Measurements from ENCODE around the gene EXOSC5.
"Not testable (repeated sequence)": the region's sequence is repeated elsewhere in the genome, so short reads cannot be mapped to it uniquely, and the experiment has no call there.

Gene EXOSC5

GRCh38 chr19:41397086-41398049 is at the start of gene EXOSC5, which contains the start of gene BCKDHA:
EXOSC5 (minus strand) TSS chr19:41397359; CDS start chr19:41397328, 31 bp downstream.
BCKDHA (plus strand) TSS chr19:41397818; CDS start chr19:41397828, 10 bp downstream.
- DNase-seq (ENCODE audit: low read depth) = peak; percentile 98

GRCh38 chr19:41445575-41445974 is 48.4 kb upstream of the EXOSC5 start:
- no peak for DNase-seq (ENCODE audit: low read depth)

- DNase-seq (ENCODE audit: low read depth) = no peak
These were observed 46.8 kb upstream of the EXOSC5 start for GRCh38 chr19:41443813-41444455.

DNA sequence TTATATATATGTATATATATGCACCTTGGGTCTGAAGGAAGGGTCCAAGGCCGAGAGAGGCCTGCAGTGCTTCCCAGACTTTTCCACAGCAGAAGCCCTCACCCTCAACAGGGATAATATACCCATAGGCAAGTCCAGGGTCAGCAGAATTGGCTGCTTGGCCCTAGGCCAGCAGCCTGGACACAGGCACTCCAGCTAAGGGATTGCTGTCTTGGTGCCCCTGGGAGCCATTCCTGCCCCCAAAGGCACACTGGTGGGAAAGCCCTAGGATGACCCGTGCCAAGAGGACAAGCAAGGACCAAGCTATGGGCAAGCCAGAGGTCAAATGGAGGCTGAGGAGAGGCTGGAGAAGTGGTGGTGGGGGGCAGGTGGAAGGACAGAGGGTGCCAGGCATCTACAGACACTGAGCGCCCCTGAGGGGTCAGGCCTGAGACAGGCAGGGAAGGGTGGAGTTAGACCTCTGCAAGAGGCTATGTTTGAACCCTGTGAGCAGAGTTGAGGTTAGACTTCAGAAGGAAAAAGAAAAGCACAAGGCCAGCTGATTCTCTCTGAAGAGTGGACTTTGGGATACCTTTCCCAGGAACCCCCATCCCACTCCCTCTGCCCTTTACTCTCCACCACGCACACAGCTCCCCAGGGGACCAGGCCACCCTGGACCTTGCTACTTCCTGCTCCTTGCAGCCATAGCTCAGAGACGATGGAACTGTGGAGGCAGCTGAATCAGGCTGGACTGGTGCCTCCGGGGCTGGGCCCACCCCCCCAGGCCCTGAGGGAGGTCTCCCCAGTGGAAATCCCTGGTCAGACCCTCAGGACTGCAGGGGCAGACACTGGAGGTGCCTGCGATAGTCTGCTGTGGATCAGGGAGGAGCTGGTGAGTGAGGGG is 45.6 kb upstream of the EXOSC5 start, which contains the start of gene ERICH4:
Gene ERICH4, plus strand, starts transcription at position 684 of the 883 bp plus-strand sequence. Its CDS starts 14 bp downstream, at position 698.
- DNase-seq (ENCODE audit: low read depth) = no peak

- no peak for DNase-seq (ENCODE audit: low read depth)
These were observed 44.3 kb upstream of the EXOSC5 start for GRCh38 chr19:41441321-41441945.

GRCh38 chr19:41439441-41440222 is 42.5 kb upstream of the EXOSC5 start, which contains the start of gene DMAC2:
DMAC2 (minus strand) TSS chr19:41439912; CDS start chr19:41439899, 13 bp downstream.
- DNase-seq (ENCODE audit: low read depth) = peak; percentile 96

GRCh38 chr19:41437944-41438574 is 40.9 kb upstream of the EXOSC5 start:
- no peak for DNase-seq (ENCODE audit: low read depth)

DNA sequence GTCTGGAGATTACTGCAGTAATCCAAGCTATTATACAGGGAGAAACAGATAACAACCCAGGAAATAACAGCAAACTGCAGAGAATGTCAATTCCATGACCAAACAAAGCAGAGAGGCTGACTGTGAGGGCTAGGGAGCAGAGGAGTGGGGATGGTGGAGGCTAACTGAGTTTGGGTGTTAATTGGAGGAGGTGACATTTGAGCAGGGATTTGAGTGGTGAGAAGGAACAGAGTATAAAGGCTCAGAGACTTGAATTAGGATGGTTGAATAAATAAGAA is 39.5 kb upstream of the EXOSC5 start:
- DNase-seq (ENCODE audit: low read depth) = no peak

- DNase-seq (ENCODE audit: low read depth) = no peak
These were observed 38.9 kb upstream of the EXOSC5 start for GRCh38 chr19:41435936-41436673.

DNA sequence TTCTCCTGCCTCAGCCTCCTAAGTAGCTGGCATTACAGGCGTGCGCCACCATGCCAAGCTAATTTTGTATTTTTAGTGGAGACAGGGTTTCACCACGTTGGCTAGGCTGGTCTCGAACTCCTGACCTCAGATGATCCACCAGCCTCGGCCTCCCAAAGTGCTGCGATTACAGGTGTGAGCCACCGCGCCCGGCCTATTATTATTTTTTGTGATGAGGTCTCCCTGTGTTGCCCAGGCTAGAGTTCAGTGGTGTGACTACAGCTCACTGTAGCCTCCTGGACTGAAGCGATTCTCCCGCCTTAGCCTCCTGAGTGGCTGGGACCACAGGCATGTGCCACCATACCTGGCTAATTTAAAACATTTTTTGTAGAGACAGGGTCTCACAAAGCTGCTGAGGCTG is 38.2 kb upstream of the EXOSC5 start:
- not testable (repeated sequence) for DNase-seq (ENCODE audit: low read depth)

- DNase-seq (ENCODE audit: low read depth) = no peak
These were observed 37.3 kb upstream of the EXOSC5 start for GRCh38 chr19:41434450-41434849.

DNA sequence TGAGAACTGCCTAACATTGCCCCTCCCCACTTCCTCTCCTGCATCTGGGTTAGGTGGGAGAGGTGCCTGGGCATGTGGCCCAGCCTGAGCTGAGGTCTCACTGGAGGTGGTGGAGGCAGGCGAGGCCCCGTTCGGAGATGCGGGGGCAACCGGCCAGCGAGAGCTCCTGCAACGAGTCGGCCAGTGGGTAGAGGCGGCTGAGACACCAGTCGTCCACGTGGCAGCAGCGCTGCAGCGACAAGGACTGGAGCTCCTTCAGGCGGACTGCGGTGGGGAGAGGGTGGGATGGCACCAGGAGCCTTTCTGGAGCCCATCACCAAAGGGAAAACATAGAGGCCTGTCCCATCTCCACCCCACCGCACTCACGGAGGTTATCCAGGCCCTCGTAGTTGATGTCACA is 36.0 kb upstream of the EXOSC5 start:
- no peak for DNase-seq (ENCODE audit: low read depth)

GRCh38 chr19:41431426-41432386 is 34.5 kb upstream of the EXOSC5 start:
- no peak for DNase-seq (ENCODE audit: low read depth)

GRCh38 chr19:41430922-41431321 is 33.8 kb upstream of the EXOSC5 start:
- no peak for DNase-seq (ENCODE audit: low read depth)

DNA sequence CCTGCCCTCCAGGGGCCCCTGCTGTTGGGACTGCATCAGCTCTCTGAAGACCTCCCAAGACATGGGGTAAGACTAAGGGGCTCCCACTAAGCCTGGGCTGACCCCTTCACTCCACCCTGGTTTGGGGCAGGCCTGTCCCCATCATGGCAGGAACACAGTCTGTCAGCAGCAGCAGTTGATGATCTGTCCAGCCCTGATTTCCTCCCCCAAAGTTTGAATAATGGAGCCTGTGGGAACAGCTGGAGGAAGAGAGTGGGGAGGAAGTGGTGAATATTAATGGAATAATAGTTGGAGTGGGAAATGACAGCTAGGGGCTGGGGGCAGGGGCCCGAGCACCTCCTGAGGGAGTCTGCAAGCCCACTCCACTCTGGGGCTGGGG is 31.3 kb upstream of the EXOSC5 start:
- no peak for DNase-seq (ENCODE audit: low read depth)

DNA sequence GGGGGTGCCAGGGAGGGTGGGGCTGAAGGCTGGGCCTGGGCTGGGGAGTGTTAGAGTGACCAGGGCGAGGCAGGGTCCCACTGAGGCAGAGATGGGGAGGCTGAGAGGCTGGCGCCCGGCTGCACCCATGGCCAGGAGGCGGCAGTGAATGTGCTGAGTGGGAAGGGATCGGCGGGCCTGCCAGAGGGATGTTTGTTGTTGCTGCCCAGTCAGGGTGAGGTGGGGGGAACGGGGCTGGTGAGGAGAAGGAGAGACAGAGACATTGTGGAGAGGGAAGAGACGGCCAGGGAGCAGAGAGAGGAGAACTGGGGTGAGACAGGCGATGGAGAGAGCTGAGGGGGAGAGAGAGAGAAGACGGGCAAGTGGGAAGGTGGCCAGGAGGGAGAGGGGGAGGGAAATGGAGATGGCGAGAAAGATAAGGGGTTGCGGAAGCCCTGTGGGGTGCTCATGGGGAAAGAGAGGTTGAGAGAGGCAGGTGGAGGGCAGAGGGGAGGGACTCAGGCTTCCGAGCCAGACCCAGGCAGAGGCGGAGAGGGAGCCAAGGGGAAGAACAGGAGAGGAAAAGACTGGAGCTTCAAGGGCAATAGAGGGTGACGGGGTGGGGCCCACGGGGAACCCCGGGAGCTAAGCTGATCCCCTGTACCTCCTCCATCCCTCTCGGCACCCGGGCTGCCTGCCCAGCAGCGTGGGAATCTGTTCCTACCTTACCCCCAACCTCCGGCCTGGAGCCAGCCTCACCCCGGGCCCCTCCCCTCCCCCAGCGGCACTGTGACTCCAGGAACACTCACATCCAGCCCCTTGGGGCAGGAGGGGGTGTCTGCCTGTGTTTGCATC is 30.7 kb upstream of the EXOSC5 start:
- no peak for DNase-seq (ENCODE audit: low read depth)

GRCh38 chr19:41426952-41427646 is 29.9 kb upstream of the EXOSC5 start, which contains the start of gene B3GNT8:
B3GNT8 (minus strand) TSS chr19:41427374; CDS start chr19:41426778, 596 bp downstream.
- DNase-seq (ENCODE audit: low read depth) = no peak
